Gastroesophageal sphincter (tissue), 3 donors: ENCODE measurements around the gene DDT.
"Not testable (repeated sequence)": the region's sequence is repeated elsewhere in the genome, so short reads cannot be mapped to it uniquely, and the experiment has no call there.

Source experiments
- EP300 ChIP-seq: sonication (generic); formaldehyde crosslinking; IDR thresholded peaks from one replicate; pipeline ENCODE4 v1.6.1; 2017; ENCODE audit warnings: antibody characterized with exemption, mild to moderate bottlenecking
- POLR2A ChIP-seq, 2 donors: fragments of 450-650 bp; IDR thresholded peaks; one replicate each; pipeline ENCODE4 v1.6.1; 2017; ENCODE audit warnings: antibody characterized with exemption in 2 of 2, mild to moderate bottlenecking in 2 of 2, moderate library complexity in 1 of 2
- POLR2AphosphoS5 ChIP-seq: sonication (generic); formaldehyde crosslinking; IDR thresholded peaks from one replicate; pipeline ENCODE4 v1.6.1; 2017; ENCODE audit warnings: antibody characterized with exemption
- TF ChIP-seq, protein P1 (sequence below), 4 experiments: fragments of 200-600 bp in 2 of 4; fragments of 450-650 bp in 2 of 4; sonication (generic) in 1 of 4; IDR thresholded peaks; one replicate each; pipeline ENCODE4 v1.5.1; 2017 to 2019; ENCODE audit warnings: antibody characterized with exemption in 4 of 4, mild to moderate bottlenecking in 2 of 4, moderate library complexity in 2 of 4

DNA sequence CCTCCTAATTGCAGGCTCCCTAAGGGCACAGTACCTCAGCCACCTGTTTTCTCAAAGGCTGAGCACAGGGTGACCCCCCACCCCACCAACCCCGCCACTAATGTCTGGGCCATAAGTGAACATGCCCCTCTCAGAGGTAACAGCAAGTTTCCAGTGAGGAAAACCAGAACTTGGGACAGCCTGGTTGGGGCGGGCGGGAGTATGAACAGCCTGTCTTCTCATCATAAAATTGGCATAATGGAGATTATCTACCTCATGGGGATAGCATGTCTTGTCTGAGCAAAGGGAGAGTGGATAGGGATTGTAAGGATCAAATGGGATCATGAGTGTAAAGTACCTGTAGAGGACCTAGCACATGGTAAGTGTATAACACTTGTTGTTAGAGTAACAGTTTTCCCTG lies 2.3 kb downstream of the DDT start:
- TF ChIP-seq, protein P1, sequence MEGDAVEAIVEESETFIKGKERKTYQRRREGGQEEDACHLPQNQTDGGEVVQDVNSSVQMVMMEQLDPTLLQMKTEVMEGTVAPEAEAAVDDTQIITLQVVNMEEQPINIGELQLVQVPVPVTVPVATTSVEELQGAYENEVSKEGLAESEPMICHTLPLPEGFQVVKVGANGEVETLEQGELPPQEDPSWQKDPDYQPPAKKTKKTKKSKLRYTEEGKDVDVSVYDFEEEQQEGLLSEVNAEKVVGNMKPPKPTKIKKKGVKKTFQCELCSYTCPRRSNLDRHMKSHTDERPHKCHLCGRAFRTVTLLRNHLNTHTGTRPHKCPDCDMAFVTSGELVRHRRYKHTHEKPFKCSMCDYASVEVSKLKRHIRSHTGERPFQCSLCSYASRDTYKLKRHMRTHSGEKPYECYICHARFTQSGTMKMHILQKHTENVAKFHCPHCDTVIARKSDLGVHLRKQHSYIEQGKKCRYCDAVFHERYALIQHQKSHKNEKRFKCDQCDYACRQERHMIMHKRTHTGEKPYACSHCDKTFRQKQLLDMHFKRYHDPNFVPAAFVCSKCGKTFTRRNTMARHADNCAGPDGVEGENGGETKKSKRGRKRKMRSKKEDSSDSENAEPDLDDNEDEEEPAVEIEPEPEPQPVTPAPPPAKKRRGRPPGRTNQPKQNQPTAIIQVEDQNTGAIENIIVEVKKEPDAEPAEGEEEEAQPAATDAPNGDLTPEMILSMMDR (IDR thresholded peaks at IDR 0.05): not testable (repeated sequence)
- not testable (repeated sequence) for TF ChIP-seq EP300; POLR2AphosphoS5; POLR2A (IDR thresholded peaks at IDR 0.05)
